Measurements from ENCODE around the gene KCNQ4. TPM values are rescaled to one million over a fixed set of nuclear protein-coding genes. Genes with fewer than 3 reads are reported as not detected.

KCNQ4 gene
- total and polyA plus RNA-seq, 2 donors (not counting 3 experiments of a cell fraction or from before 2014, with no cell fraction given), result 0.06 to 0.07 TPM

DNA sequence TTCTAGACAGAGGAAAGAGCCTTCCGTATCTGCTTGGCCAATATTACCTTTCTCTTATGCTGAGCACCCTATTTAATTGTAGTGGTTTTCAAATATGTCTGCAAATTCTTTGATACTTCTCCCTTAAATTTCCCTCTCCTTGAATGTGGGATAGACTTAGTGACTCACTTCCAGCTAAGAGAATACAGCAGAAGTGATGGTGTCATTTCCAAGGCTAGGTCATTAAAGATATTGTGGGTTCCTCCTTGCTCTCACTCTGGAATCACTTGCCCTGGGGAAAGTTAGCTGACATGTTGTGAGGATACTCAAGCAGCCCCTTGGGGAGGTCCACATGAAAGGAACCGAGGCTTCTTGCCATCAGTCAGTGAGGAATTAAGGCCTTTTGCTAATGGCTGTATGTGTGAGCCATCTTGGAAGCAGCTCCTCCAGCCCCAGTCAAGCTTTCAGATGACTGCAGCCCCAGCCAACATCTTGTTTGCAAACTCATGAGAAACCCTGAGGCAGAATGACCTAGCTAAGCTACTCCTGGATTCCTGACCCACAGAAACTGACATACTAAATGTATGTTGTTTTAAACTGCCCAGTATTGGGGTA is 86.6 kb downstream of the KCNQ4 start:
- intact Hi-C loops (cut with micrococcal nuclease), result no loop called here
- TF ChIP-seq, protein P1, sequence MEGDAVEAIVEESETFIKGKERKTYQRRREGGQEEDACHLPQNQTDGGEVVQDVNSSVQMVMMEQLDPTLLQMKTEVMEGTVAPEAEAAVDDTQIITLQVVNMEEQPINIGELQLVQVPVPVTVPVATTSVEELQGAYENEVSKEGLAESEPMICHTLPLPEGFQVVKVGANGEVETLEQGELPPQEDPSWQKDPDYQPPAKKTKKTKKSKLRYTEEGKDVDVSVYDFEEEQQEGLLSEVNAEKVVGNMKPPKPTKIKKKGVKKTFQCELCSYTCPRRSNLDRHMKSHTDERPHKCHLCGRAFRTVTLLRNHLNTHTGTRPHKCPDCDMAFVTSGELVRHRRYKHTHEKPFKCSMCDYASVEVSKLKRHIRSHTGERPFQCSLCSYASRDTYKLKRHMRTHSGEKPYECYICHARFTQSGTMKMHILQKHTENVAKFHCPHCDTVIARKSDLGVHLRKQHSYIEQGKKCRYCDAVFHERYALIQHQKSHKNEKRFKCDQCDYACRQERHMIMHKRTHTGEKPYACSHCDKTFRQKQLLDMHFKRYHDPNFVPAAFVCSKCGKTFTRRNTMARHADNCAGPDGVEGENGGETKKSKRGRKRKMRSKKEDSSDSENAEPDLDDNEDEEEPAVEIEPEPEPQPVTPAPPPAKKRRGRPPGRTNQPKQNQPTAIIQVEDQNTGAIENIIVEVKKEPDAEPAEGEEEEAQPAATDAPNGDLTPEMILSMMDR (IDR thresholded peaks at IDR 0.05; ENCODE audit: extremely low read depth in 1 of 2, insufficient read depth in 1 of 2, low read depth in 1 of 2, low read length in 2 of 2), result no peak
- TF ChIP-seq POLR2AphosphoS5 (IDR thresholded peaks at IDR 0.05; ENCODE audit: insufficient read depth, low read depth, low read length) (no peak), JUN (IDR thresholded peaks at IDR 0.05; ENCODE audit: borderline replicate concordance, insufficient read depth, insufficient read length, low read depth) (peak; percentile 36), MYC (IDR thresholded peaks at IDR 0.05; ENCODE audit: low read depth, low read length) (no peak), FOS (IDR thresholded peaks at IDR 0.05; ENCODE audit: borderline replicate concordance, insufficient read depth, low read length) (peak; percentile 54)
- DNase-seq (ENCODE audit: low read depth, low spot score), result no peak

More for the DNA sequence above, 86.6 kb downstream of the KCNQ4 start:
- Histone ChIP-seq H3K79me2 (ENCODE audit: control insufficient read depth, insufficient read depth, low read length) (no peaks in the 10 kb centered on the region), H3K27ac (ENCODE audit: insufficient read depth, low read depth, low read length) (no peak overlapping the region), H3K9me1 (replicated peaks; ENCODE audit: control insufficient read depth, extremely low read depth, insufficient read depth, low read length) (no peaks in the 10 kb centered on the region), H3K4me3 (replicated peaks in 1 of 3; ENCODE audit: insufficient read depth in 1 of 3, low read depth in 1 of 3, low read length in 3 of 3) (no peak overlapping the region), H3K36me3 (ENCODE audit: control insufficient read depth in 2 of 2, extremely low read depth in 1 of 2, insufficient read depth in 2 of 2, low read length in 2 of 2) (no peaks in the 10 kb centered on the region), H3K27me3 (ENCODE audit: control insufficient read depth in 2 of 2, insufficient read depth in 2 of 2, low read length in 2 of 2) (no peaks in the 10 kb centered on the region), H3K9ac (replicated peaks; ENCODE audit: extremely low read depth, insufficient read depth, low read length) (no peak overlapping the region), H3K9me3 (replicated peaks; ENCODE audit: control insufficient read depth, insufficient read depth, low read length) (peaks cover 4% of the 10 kb centered on the region), H3K4me1 (ENCODE audit: control insufficient read depth, extremely low read depth, insufficient read depth, low read length) (peaks cover 22% of the 10 kb centered on the region), H2AFZ (ENCODE audit: low read depth, low read length) (no peak overlapping the region), H3K4me2 (ENCODE audit: insufficient read depth, low read length) (no peak overlapping the region), H4K20me1 (replicated peaks; ENCODE audit: control insufficient read depth, extremely low read depth, insufficient read depth, low read length) (no peaks in the 10 kb centered on the region)
- BruUV-seq (replicated peaks), result no TSS peak
- CTCF ChIA-PET, result interaction anchor here (1.1 kb wide), 1 partner anchor 79 kb away, joined by 5 read pairs; no protein-coding TSS in a partner anchor
- POLR2A ChIA-PET, result no interaction called here
- dilution Hi-C loops (cut with MboI; ENCODE audit: extremely low pct_ligation_motif_present, low sequenced_read_pairs), result no loop called here
- FAIRE-seq, result peak; percentile 42
